Peyer's patch (tissue), 4 donors: ENCODE measurements around the gene LPAR1.
A peak's percentile ranks its signal among the peaks of the same experiment; 100 is the strongest.

Experiments
- POLR2A ChIP-seq, 2 donors: fragments of 450-650 bp; IDR thresholded peaks; one replicate each; pipeline ENCODE4 v1.5.1; 2017; ENCODE audit warnings: antibody characterized with exemption in 2 of 2, mild to moderate bottlenecking in 2 of 2, moderate library complexity in 2 of 2
- TF ChIP-seq, protein P1 (sequence below), 6 experiments: fragments of 450-650 bp in 4 of 6; fragments of 200-600 bp in 2 of 6; sonication (generic) in 1 of 6; IDR thresholded peaks; one replicate each; pipeline ENCODE4 v1.5.1; 2017 to 2019; ENCODE audit warnings: antibody characterized with exemption in 6 of 6, mild to moderate bottlenecking in 3 of 6, moderate library complexity in 1 of 6

DNA sequence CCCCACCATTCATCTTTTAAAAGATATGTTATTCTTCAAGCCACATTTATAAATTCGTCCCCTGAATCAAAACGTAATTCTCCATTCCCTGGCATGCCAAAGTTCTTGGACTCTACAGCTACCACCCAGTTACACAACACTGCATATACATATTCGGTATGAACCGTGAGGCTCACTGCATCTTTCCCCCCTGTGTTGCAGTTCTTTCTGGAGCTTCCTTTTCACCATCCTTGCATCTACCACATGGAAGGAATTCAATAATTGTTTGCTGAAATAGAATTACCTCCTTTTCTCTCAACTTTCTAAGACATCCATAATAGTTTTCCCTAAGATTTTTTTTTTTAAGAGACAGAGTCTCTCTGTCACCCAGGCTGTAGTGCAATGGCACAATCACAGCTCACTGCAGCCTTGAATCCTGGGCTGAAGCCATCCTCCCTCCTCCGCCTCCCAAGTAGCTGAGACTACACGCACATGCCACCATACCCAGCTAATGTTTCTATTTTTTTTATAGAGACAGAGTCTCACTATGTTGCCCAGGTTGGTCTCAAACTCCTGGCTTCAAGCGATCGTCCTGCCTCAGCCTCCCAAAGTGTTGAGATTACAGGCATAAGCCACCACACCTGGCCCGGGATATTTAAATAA lies 3.3 kb downstream of the LPAR1 start:
- TF ChIP-seq, protein P1, sequence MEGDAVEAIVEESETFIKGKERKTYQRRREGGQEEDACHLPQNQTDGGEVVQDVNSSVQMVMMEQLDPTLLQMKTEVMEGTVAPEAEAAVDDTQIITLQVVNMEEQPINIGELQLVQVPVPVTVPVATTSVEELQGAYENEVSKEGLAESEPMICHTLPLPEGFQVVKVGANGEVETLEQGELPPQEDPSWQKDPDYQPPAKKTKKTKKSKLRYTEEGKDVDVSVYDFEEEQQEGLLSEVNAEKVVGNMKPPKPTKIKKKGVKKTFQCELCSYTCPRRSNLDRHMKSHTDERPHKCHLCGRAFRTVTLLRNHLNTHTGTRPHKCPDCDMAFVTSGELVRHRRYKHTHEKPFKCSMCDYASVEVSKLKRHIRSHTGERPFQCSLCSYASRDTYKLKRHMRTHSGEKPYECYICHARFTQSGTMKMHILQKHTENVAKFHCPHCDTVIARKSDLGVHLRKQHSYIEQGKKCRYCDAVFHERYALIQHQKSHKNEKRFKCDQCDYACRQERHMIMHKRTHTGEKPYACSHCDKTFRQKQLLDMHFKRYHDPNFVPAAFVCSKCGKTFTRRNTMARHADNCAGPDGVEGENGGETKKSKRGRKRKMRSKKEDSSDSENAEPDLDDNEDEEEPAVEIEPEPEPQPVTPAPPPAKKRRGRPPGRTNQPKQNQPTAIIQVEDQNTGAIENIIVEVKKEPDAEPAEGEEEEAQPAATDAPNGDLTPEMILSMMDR (IDR thresholded peaks at IDR 0.05) = no peak
- TF ChIP-seq POLR2A (IDR thresholded peaks at IDR 0.05) = peak in 1 of 2 donors; percentile 14
